HG03520 (cell line): ENCODE measurements around the gene BMP7.
"Not testable (repeated sequence)": the region's sequence is repeated elsewhere in the genome, so short reads cannot be mapped to it uniquely, and the experiment has no call there.

Experiments used
- ATAC-seq: cut with Tn5 transposase; IDR thresholded peaks from one replicate; pipeline ENCODE4 v1.9.1; 2021; ENCODE audit warnings: mild to moderate bottlenecking, moderate library complexity; ENCODE audit not compliant: unreplicated experiment

The BMP7 gene

GRCh38 chr20:57251344-57251743 lies 15.1 kb downstream of the BMP7 start:
- no peak for ATAC-seq

DNA sequence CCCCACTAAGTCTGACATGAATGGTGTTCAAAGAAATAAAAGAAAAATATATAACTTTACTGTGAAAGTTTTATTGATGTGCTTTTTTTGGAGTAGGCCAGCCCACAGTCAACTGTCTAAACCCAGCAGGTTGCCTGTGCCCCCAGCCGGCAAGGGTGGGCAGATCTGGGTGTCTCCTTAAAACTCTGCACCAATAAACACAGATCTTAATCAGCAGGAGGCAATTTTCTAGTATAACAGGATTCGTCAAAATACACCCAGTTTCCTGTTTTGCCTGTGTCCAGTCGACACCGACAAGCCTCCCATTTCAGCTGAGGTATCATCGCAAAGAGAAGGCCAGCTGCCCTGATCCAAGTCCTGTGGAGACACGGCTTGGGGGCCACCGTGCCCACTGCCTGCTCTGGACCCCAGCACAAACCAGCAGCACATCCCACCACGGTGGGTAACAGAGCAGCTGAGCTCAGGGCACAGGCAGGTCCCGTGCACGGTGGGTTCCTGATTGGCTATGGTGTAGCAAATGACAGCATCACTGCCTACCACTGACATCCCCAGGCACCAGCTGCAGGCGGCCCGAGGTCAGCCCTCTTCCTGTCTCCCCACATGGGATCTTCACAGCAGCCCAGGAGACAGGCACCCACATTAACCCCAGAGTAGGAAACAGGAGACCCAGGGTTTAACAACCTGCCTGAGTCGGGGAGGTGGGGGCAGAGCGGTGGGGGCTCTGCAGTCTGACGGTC lies 15.7 kb downstream of the BMP7 start:
- no peak for ATAC-seq

- no peak for ATAC-seq
Observed at GRCh38 chr20:57249772-57250171, 16.7 kb downstream of the BMP7 start.

- ATAC-seq, result no peak
Observed at GRCh38 chr20:57249073-57249472, 17.4 kb downstream of the BMP7 start.

- ATAC-seq, result no peak
Observed at GRCh38 chr20:57248132-57248797, 18.2 kb downstream of the BMP7 start.

DNA sequence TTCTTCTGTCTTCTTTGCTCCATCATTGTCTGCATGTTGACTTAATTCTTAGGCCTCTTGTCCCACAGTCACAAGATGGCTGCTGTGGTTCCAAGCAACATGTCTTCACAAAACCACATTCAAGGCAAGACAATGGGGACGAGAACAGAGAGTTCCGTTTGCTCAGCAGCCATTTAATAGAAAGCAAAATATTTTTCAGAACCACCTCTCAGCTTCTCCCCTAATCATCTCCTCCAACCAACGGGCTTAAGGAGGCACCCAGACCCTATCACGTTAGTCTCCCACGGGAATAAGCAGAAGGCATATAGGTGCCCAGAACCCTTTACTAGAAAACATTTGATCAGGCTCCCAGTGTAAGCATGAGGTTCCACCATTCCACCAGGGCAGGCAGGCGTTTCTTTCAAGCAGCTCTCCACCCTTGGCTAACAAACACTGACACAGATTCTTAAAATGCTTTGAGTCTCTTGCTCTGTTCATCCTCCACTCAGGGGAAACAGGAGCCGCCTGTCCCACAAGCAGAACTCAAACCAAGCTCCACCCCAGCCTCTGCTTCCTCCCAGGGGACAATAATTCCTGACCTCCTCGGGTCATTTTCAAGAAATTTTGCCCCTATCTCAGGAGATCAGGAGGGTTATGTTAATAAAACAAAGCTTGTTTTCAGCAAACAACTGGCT lies 19.0 kb downstream of the BMP7 start:
- ATAC-seq, result no peak

GRCh38 chr20:57245997-57246396 lies 20.4 kb downstream of the BMP7 start:
- ATAC-seq, result no peak

- no peak for ATAC-seq
Observed at GRCh38 chr20:57244627-57245214, 21.7 kb downstream of the BMP7 start.

- no peak for ATAC-seq
Observed at GRCh38 chr20:57244221-57244585, 22.2 kb downstream of the BMP7 start.

- ATAC-seq, result no peak
Observed at GRCh38 chr20:57243480-57244220, 22.8 kb downstream of the BMP7 start.

DNA sequence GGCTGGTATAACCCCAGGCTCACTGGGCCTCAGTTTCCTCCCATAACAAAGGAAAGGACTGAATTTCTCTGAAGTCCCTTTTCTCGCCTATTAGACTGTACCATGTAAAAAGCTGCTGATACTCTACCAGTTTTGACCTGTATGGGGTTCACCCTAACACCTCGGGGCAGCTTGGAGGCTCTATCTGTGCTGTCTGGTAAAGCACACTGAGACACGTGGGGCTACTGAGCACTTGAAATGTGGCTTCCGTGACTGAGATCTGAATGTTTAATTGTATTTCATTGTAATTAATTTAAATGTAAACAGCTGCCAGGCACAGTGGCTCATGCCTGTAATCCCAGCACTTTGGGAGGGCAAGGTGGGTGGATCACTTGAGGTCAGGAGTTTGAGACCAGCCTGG lies 24.0 kb downstream of the BMP7 start:
- ATAC-seq, result no peak

DNA sequence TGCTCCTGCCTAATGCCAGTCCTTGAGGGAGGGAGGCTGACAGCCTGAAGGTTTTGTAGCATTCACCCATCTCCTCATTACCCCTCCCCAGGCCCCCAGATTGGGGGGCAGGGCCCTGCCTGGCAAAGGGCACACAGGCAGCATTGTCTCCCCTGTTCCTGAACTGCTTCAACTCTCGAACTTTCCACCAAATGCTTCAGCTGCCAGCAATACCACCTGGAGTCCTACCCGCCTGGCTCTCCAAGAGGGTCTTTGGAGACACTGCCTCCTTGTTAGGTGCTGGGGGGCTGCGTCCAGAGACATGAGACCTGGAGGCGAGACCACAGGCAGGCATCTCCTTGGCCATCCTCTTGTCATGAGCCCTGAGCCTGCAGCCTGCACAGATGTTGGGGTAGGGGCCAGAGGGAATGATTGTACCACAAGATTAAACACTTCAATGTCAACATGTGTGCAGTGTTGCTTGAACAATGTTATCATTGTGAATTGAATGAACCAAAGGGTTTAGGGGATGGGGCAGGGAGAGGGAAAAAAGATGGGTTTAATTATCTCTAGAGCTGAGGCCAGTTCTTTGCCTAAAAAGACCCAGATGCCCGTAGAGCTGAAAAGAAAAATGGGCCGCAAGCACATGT lies 25.0 kb downstream of the BMP7 start:
- ATAC-seq, result no peak

DNA sequence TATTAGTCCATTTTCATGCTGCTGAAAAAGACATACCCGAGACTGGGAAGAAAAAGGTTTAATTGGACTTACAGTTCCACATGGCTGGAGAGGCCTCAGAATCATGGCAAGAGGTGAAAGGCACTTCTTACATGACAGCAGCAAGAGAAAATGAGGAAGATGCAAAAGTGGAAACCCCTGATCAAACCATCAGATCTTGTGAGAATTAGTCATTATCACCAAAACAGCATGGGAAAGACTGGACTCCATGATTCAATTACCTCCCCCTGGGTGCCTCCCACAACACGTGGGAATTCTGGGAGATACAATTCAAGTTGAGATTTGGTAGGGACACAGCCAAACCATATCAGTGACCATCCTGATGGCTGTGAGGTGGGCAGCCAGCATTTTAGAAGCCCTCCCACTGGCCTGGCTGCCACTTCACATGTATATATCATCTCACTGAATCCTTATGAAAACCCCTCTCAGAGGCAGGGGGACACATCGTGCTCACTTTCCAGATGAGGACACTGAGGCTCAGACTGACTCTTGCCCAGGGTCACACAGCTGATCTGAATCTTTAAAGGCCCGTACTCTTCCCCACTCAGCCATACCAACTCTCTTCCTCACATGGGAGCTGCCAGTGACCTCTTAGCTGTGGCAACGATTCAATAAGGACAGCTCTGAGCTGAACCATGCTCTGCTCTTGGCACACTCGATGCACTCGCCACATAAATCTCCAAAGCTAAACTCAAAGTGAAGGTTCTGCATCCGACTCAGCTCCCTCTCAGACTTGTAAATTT lies 25.7 kb downstream of the BMP7 start:
- no peak for ATAC-seq

DNA sequence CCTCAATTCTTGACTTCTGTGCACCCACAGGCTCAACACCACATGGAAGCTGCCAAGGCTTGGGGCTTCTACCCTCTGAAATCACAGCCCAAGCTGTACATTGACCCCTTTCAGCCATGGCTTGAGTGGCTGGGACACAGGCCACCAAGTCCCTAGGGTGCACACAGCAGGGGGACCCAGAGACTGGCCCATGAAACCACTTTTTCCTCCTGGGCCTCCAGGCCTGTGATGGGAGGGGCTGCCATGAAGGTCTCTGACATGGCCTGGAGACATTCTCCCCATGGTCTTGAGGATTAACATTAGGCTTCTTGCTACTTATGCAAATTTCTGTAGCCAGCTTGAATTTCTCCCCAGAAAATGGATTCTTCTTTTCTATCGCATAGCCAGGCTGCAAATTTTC lies 26.7 kb downstream of the BMP7 start:
- ATAC-seq, result not testable (repeated sequence)

GRCh38 chr20:57239324-57239723 lies 27.1 kb downstream of the BMP7 start:
- ATAC-seq, result not testable (repeated sequence)

GRCh38 chr20:57238089-57238488 lies 28.4 kb downstream of the BMP7 start:
- no peak for ATAC-seq

- no peak for ATAC-seq
Observed at GRCh38 chr20:57237585-57237953, 28.9 kb downstream of the BMP7 start.

- no peak for ATAC-seq
Observed at GRCh38 chr20:57236813-57237584, 29.4 kb downstream of the BMP7 start.
